Urothelium cell line (cell line): ENCODE data around the gene DMD.
"Not testable (repeated sequence)": the region's sequence is repeated elsewhere in the genome, so short reads cannot be mapped to it uniquely, and the experiment has no call there.

Experiments used
- DNase-seq: peaks from one replicate; pipeline ENCODE4 v3.0.0; 2011; ENCODE audit warnings: low spot score, mixed read lengths
- FAIRE-seq: peaks from 2 replicates; lab custom pipeline; 2011; peaks lifted over from hg19 to GRCh38; lab: Jason Lieb, UNC

Gene DMD

GRCh38 chrX:33156152-33156726, 55.1 kb downstream of the DMD start:
- DNase-seq = no peak
- no peak for FAIRE-seq

GRCh38 chrX:33149580-33149979, 61.8 kb downstream of the DMD start:
- DNase-seq (no peak), FAIRE-seq (no peak)

DNA sequence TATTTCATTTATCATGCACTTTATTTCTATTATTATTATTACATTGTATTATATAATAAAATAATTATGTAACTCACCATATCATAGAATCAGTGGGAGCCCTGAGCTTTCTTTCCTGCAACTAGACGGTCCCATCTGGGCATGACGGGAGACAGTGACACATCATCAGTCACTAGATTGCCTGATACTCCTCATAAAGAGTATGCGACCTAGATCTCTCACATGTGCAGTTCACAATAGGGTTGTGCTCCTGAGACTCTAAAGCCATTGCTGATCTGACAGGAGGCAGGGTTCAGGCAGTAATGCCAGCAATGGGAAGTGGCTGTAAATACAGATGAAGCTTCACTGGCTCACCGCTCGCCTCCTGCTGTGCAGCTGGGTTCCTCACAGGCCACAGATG, 62.3 kb downstream of the DMD start:
- FAIRE-seq (no peak), DNase-seq (no peak)

DNA sequence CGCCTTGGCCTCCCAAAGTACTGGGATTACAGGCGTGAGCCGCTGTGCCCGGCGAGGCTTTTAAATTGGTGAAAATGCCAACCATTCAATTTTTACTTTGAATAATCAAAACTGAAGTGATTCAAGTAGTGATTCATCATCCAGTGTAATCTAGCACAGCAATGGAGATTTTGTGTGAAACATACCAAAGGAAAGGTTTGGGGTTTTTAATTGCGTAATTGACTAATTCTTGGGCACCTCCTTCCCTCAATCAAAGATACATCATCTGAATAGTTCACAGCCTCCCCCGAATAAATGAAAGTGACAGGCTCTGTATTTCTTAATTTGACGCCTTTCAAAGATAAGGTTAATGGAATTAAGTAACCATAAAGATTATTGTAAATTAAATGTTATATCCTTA, 69.0 kb downstream of the DMD start:
- DNase-seq = no peak
- FAIRE-seq = no peak

- DNase-seq (no peak), FAIRE-seq (no peak)
Measured at GRCh38 chrX:33138677-33139249, 72.6 kb downstream of the DMD start.

DNA sequence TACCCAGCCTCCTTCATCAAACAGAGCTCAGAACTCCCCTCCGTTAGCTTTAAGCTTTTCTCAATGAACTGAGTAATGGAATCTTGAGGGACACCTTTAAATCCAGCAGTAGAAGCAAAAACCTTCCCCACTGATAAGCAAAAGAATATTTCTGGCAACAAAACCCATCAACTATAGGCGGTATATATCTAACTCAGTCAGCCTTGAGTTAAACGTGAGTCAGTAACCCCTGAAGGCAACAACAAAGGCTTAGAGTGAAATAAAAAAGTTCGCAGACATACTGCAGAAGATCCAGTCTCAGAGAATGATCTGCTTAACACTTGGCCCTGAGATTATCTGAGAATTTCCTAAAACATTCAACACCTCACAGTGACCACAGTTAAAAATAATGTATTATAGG, 77.2 kb downstream of the DMD start:
- no peak for FAIRE-seq

GRCh38 chrX:33133320-33133719, 78.0 kb downstream of the DMD start:
- no peak for FAIRE-seq
- DNase-seq = no peak

More for the DNA sequence above, 77.2 kb downstream of the DMD start:
- DNase-seq = no peak

GRCh38 chrX:33132569-33132968, 78.8 kb downstream of the DMD start:
- no peak for FAIRE-seq
- DNase-seq = no peak

DNA sequence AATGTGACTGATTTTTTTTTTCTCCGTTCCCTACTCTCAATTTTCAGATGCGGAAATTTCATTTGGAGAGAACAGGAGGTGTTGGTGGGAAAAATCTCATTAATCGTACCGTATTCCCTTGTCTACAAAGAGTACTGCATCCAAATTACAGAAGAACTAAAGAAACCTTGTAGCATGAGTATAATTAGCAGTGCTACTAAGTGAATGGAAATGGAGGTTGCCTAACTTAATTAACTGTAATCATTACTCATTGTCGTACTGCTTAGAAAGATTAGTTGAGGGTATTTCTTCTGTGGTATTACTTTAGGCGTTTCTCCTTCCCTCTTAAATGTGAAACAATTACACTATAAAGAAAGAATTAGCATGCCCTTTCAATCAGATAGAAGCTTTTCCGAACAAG, 81.7 kb downstream of the DMD start:
- no peak for FAIRE-seq

GRCh38 chrX:33128048-33128805, 83.1 kb downstream of the DMD start:
- no peak for DNase-seq
- FAIRE-seq = no peak

More for the DNA sequence above, 81.7 kb downstream of the DMD start:
- no peak for DNase-seq

DNA sequence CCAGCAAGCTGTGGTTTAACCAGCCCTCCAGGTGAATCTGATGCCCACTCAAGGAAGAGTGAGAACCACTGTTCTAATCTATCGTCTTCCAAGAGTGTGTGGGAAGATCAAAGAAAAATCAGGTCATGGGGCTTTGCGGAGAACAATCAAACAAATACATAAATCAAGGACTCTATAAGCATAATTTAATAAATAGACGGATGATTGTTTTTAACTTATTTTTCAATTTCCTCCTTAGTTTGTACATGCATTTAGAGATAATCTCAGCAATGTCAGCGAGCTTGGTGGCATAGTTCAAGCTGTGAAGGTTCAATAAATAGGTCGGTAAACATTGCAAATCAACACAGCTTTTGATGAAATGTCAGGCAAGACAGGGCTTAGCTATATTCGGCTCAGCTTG, 84.9 kb downstream of the DMD start:
- FAIRE-seq (no peak), DNase-seq (no peak)

DNA sequence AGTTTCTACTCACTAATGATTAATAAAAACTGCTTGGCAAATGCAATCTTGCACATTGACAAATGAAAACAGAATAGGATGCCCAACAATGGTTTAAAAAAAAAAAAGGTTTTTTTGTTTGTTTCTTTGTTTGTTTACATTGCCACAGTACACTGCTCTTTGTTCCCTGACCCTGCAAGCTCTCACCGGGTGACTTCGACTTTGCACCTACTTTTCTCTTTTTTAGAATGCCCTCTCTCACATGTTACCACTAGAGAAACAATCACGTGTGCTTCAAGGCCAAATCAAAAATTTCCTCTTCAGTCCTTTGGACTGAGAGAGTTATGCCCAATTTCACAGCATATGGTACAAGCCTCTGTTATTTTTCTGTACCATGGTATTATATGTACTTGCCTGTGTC, 101.5 kb downstream of the DMD start:
- no peak for DNase-seq
- FAIRE-seq = no peak

DNA sequence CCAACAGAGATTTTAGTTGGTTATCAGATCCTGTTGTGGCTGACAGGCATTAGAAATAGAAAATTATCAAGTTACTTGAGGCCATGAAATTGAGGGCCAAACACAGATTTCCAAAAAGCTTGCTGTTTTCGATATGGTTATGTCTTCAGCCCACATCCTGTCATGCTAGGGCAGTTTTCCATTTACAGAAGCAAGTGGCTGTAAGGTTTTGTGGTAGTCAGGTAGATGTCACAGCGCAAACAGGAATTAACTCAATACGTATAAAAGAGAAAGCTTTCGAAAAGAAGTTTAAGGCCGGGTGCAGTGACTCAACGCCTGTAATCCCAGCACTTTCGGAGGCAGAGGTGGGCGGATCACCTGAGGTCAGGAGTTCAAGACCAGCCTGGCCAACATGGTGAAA, 104.6 kb downstream of the DMD start:
- FAIRE-seq (no peak), DNase-seq (no peak)

DNA sequence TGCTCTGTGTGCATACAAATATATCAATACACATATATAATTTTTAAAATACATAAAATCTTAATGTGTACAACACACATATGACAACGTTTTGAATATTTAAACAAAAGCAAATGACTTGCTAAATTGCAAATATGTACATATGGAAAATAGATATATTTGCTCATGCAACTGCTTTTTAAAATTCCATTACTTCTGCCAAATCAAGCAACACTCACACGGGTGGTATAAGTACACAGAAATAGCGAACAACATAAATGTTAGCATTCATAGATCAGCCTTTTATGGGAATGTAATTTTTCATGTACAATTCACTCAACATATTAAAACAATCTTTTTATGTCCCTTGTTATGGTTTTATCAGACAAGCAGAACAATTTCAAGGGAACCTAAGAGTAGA, 116.3 kb downstream of the DMD start:
- FAIRE-seq = no peak

DNA sequence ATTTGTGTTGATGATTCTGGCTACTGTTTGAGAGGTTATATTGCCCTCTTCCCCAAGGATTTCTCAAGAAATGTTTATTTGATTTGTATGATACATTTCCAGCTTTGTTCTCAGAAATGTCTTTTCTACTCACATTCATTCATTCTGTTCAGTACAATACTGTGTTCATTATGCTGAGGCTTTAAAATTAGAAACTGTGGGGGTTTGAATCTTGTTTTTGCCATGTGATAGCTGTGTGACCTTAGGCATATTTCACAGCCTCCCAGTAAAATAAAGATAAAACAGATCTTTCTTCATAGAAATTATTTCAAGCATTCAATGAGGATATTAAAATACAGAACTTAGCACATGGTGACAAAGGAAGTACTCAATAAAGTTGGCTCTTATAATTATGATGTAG, 123.9 kb downstream of the DMD start:
- FAIRE-seq = no peak
- no peak for DNase-seq

More for the DNA sequence above, 116.3 kb downstream of the DMD start:
- DNase-seq = no peak

DNA sequence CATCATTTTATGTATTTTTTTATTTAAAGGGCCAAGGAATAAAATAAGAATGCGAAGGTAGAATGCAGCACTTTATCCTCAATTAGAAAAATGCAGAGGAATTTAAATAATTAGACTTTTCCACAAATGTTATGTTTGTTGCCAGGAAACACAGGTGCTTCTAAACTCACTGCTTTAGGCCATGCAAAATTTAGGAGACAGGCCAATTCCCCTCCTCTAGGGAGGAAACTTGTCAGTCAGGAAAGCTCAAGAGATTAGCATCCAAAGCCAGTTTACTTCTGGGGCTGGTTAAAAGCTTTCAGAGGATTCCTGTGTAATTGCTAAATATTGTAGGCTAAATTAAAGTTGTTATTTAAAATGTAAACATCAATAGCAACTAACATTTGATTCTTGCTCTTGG, 124.5 kb downstream of the DMD start:
- DNase-seq = no peak
- no peak for FAIRE-seq

- FAIRE-seq (no peak), DNase-seq (no peak)
Measured at GRCh38 chrX:33082371-33082770, 129.0 kb downstream of the DMD start.

GRCh38 chrX:33078273-33078672, 133.1 kb downstream of the DMD start:
- FAIRE-seq = no peak

GRCh38 chrX:33073660-33074059, 137.7 kb downstream of the DMD start:
- FAIRE-seq, DNase-seq: not testable (repeated sequence)

More at GRCh38 chrX:33078273-33078672, 133.1 kb downstream of the DMD start:
- DNase-seq = no peak

- DNase-seq (no peak), FAIRE-seq (no peak)
Measured at GRCh38 chrX:33065415-33065814, 145.9 kb downstream of the DMD start.

GRCh38 chrX:33062041-33062440, 149.3 kb downstream of the DMD start:
- FAIRE-seq (no peak), DNase-seq (no peak)

DNA sequence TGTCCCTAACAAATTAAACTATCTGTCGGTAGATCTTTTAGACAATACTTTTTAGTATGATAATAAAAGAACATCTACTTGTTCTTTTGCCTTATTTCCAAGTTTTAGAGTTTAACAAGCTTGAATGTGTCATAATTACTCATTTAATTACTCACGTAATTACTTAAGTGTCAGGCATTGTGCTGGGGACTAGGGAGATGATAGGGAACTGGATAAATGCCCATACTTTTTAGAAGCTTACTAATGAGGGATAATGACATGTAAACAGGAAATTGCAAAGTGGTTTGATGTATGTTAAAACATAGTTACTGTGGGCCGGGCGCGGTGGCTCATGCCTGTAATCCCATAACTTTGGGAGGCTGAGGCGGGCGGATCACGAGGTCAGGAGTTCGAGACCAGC, 158.3 kb downstream of the DMD start:
- no peak for DNase-seq
- no peak for FAIRE-seq
